K562 (cell line): ENCODE measurements around the gene ACP5. TPM values are rescaled to one million over a fixed set of nuclear protein-coding genes. Genes with fewer than 3 reads are reported as not detected.

Experiments
- ARID1B ChIP-seq: fragments of 450-650 bp; IDR thresholded peaks from 2 replicates; pipeline ENCODE4 v1.6.1; 2016; ENCODE audit warnings: antibody characterized with exemption, mild to moderate bottlenecking, inconsistent platforms
- CEBPB ChIP-seq: fragments of 450-650 bp; IDR thresholded peaks from 2 replicates; pipeline ENCODE4 v1.6.1; 2016; ENCODE audit warnings: missing genetic modification characterization, missing compliant biosample characterization
- HMG20A ChIP-seq: fragments of 450-650 bp; formaldehyde crosslinking; conservative IDR thresholded peaks from 2 replicates; pipeline ENCODE4 v1.4.0; 2020; ENCODE audit warnings: mild to moderate bottlenecking, mixed read lengths
- KDM1A ChIP-seq, 2 experiments: fragments of 450-650 bp; IDR thresholded peaks; 2 replicates each; pipeline ENCODE4 v1.6.1; 2016; ENCODE audit warnings: mild to moderate bottlenecking in 2 of 2
- LARP7 ChIP-seq: fragments of 450-650 bp; IDR thresholded peaks from 2 replicates; pipeline ENCODE4 v1.6.1; 2016
- MGA ChIP-seq: fragments of 450-650 bp; IDR thresholded peaks from 2 replicates; pipeline ENCODE4 v1.6.1; 2016; ENCODE audit warnings: mild to moderate bottlenecking, moderate library complexity
- NUFIP1 ChIP-seq: fragments of 450-650 bp; IDR thresholded peaks from 2 replicates; pipeline ENCODE4 v1.6.1; 2018; ENCODE audit not compliant: partially characterized antibody
- RAD51 ChIP-seq: fragments of 450-650 bp; IDR thresholded peaks from 2 replicates; pipeline ENCODE4 v1.7.1; 2016; ENCODE audit warnings: low read depth, mild to moderate bottlenecking, borderline replicate concordance
- SIRT6 ChIP-seq: IDR thresholded peaks from one replicate; pipeline ENCODE4 v1.6.1; 2012; ENCODE audit warnings: low read depth, mild to moderate bottlenecking, control low read depth, inconsistent platforms, low read length, moderate library complexity
- THRAP3 ChIP-seq: fragments of 450-650 bp; IDR thresholded peaks from 2 replicates; pipeline ENCODE4 v1.6.1; 2016; ENCODE audit warnings: mild to moderate bottlenecking, inconsistent platforms, borderline replicate concordance
- ZBTB2 ChIP-seq: fragments of 450-650 bp; IDR thresholded peaks from 2 replicates; pipeline ENCODE4 v1.6.1; 2016; ENCODE audit warnings: antibody characterized with exemption
- ZNF184 ChIP-seq: sonication (generic); formaldehyde crosslinking; IDR thresholded peaks from 2 replicates; pipeline ENCODE4 v1.5.0; 2020; ENCODE audit warnings: missing genetic modification reagents
- ZNF217 ChIP-seq: sonication (generic); formaldehyde crosslinking; IDR thresholded peaks from 2 replicates; pipeline ENCODE4 v1.8.0; 2022; ENCODE audit warnings: mild to moderate bottlenecking, missing genetic modification reagents
- ZNF263 ChIP-seq: sonication (generic); formaldehyde crosslinking; IDR thresholded peaks from 2 replicates; pipeline ENCODE4 v1.8.0; 2022; ENCODE audit warnings: mild to moderate bottlenecking, missing genetic modification reagents, borderline replicate concordance
- ZNF316 ChIP-seq: fragments of 450-650 bp; IDR thresholded peaks from 2 replicates; pipeline ENCODE4 v1.6.1; 2016
- ZNF354B ChIP-seq: fragments of 250-450 bp; sonication (Bioruptor Pico); IDR thresholded peaks from 2 replicates; pipeline ENCODE4 v1.4.0; 2020
- ZNF778 ChIP-seq: fragments of 450-650 bp; formaldehyde crosslinking; IDR thresholded peaks from 2 replicates; pipeline ENCODE4 v1.4.0; 2020; ENCODE audit warnings: mild to moderate bottlenecking, moderate library complexity
- polyA plus RNA-seq, 8 experiments: library from polyadenylated mRNA; depleted of rRNA in 4 of 8; stranded (reverse) in 5 of 8; unstranded in 3 of 8; fragments of >200 nt; fragmentation: Nextera tagmentation in 2 of 8; fragmentation: Illumina TruSeq in 1 of 8; extraction: Ambion mirVana in 2 of 8; extraction: Trizol in 1 of 8; gene quantifications; 2 replicates each; pipeline versions ENCODE4 v1.2.1 to v1.2.3, GENCODE V29; 2011 to 2014; ENCODE audit warnings: inconsistent platforms in 1 of 8, missing spikeins in 1 of 8
- total RNA-seq, 7 experiments: library from RNA; depleted of rRNA in 6 of 7; stranded (reverse); fragments of >200 nt in 6 of 7; fragmentation: Illumina TruSeq in 2 of 7; extraction: Trizol in 2 of 7; gene quantifications; 2 replicates each; pipeline versions ENCODE4 v1.2.1 to v1.2.3, GENCODE V29; 2011 to 2021; ENCODE audit warnings: low replicate concordance in 1 of 7

ACP5 gene
- total and polyA plus RNA-seq, 9 of the 15 experiments (the other 6 are each of a cell fraction or from before 2014, with no cell fraction given) = 0.06 to 1.1 (median 0.31) TPM; not detected in 1

DNA sequence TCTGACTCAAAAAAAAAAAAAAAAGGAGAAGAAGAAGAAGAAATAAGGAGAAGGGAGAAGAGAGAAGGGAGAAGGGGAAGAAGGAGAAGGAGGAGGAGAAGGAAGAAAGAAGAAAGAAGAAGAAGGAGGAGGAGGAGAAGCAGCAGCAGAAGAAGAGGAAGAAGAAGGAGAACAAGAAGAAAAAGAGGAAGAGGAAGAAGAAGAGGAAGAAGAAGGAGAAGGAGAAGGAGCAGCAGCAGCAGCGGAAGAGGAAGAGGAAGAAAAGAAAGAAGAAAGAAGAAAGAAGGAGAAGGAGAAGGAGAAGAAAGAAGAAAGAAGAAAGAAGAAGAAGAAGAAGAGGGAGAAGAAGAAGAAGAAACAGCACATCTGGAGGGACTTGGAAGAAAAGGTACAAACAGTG lies 42.9 kb downstream of the ACP5 start (continued):
- TF ChIP-seq MGA = no peak
- TF ChIP-seq ZNF354B = no peak
- no peak for TF ChIP-seq CEBPB
- TF ChIP-seq ZNF316 = no peak
- TF ChIP-seq SIRT6 = no peak
- no peak for TF ChIP-seq RAD51
- 0 out of 2 replicates have a peak, but pooled peaks have one; percentile 58 for TF ChIP-seq THRAP3
- peak; percentile 49; the same call in 1 of the 2 replicates for TF ChIP-seq ZBTB2
- TF ChIP-seq NUFIP1 = no peak
- TF ChIP-seq ZNF778 = no peak
- TF ChIP-seq ARID1B = peak; percentile 30; the same call in 1 of the 2 replicates
- TF ChIP-seq KDM1A (IDR thresholded peaks at IDR 0.05) = peak in 1 of 2 experiments; percentile 41; a peak in 1 of 4 replicates
- TF ChIP-seq LARP7 = no peak
- TF ChIP-seq ZNF263 (CRISPR knock-in tag) = no peak
- TF ChIP-seq ZNF184 = no peak
- no peak for TF ChIP-seq ZNF217 (CRISPR knock-in tag)
- TF ChIP-seq HMG20A = no peak
